ENCODE measurements around the gene CNKSR2.

Gene CNKSR2

DNA sequence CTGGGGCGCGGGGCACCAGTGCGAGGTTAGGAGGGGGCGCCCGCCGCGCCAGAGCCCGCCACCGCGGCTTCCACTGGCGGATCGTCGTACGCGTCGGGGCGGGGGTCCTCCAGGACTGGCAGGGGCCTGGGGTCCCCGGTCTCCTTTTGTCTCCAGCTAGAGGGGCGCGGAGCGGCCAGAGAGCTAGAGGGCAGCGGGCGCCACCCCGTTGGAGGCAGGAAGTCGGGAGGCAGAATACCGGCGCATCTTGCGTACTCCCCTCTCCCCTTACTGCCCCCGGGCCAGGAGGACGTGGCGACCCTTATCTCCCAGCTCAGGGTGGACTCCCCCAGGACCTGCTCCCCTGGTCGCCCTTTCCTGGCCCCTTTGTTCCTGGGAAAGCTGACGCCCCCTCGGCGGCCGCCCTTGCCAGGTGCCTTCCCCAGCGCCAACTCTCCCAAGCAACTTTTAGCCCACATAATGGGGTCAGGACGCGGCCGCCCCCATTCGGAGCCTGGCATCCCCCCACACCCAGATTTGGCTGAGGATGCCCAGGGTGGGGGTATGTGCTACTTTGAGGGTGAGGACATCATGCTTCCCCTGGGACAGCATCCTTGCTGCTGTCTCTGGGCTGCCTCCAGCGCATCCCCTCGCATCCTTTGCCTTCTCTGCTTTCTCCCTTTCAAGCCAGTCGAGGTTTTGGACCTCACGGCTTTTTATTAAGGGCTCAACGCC lies 933 bp downstream of the CNKSR2 start:
- DNase-seq = no peak
- no peaks in the 10 kb centered on the region for H3K4me1 ChIP-seq (ENCODE audit: low read length)
- TF ChIP-seq EZH2phosphoT487 (IDR thresholded peaks at IDR 0.05; ENCODE audit: low read length) (no peak), EZH2 (optimal IDR thresholded peaks at IDR 0.05; ENCODE audit: low read depth, low read length) (no peak)
- TF ChIP-seq, protein P1, sequence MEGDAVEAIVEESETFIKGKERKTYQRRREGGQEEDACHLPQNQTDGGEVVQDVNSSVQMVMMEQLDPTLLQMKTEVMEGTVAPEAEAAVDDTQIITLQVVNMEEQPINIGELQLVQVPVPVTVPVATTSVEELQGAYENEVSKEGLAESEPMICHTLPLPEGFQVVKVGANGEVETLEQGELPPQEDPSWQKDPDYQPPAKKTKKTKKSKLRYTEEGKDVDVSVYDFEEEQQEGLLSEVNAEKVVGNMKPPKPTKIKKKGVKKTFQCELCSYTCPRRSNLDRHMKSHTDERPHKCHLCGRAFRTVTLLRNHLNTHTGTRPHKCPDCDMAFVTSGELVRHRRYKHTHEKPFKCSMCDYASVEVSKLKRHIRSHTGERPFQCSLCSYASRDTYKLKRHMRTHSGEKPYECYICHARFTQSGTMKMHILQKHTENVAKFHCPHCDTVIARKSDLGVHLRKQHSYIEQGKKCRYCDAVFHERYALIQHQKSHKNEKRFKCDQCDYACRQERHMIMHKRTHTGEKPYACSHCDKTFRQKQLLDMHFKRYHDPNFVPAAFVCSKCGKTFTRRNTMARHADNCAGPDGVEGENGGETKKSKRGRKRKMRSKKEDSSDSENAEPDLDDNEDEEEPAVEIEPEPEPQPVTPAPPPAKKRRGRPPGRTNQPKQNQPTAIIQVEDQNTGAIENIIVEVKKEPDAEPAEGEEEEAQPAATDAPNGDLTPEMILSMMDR (IDR thresholded peaks at IDR 0.05; ENCODE audit: low read length) = no peak
- H3K4me2 ChIP-seq (ENCODE audit: low read depth, low read length) = peak overlapping the region; percentile 70
- H3K9me2 ChIP-seq (replicated peaks; ENCODE audit: insufficient read depth, low read length) = no peaks in the 10 kb centered on the region
- no peaks in the 10 kb centered on the region for H4K20me1 ChIP-seq (ENCODE audit: insufficient read depth, low read length)
- H3K36me3 ChIP-seq (replicated peaks; ENCODE audit: insufficient read depth, low read length) = no peaks in the 10 kb centered on the region
- H2AFZ ChIP-seq (ENCODE audit: low read length) = peak overlapping the region; percentile 51; the same call in 1 of the 2 replicates
- H3K9me3 ChIP-seq (replicated peaks; ENCODE audit: insufficient read depth, low read length) = no peaks in the 10 kb centered on the region
- peaks cover 4% of the 10 kb centered on the region; the same call in 1 of the 2 replicates for H3K79me2 ChIP-seq (ENCODE audit: low read length)
- H3K9ac ChIP-seq (ENCODE audit: low read length) = peak overlapping the region; percentile 69
- no peaks in the 10 kb centered on the region for H3F3A ChIP-seq (ENCODE audit: insufficient read depth, low read length)
- H3K27ac ChIP-seq (ENCODE audit: low read length) = peak overlapping the region; percentile 45; the same call in 1 of the 2 replicates
- no peaks in the 10 kb centered on the region for H3K27me3 ChIP-seq (replicated peaks; ENCODE audit: insufficient read depth, low read length)
- peak overlapping the region; percentile 76 for H3K4me3 ChIP-seq (ENCODE audit: low read length)

DNA sequence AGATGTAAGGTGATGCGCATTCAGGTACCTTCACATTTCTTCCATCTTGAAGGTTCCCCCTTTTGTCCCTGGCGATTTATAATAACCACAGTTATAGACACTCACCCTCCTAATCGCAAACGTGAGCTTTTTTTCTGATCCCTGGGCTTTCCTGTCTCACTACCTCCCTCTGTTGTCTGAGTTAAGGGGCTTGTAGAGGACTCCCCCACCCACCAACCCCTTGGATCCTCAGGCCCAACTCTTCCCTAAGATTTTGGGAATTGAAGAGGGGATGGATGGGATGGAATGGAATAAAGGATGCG lies 1.4 kb downstream of the CNKSR2 start:
- H3K36me3 ChIP-seq (replicated peaks; ENCODE audit: insufficient read depth, low read length) = no peaks in the 10 kb centered on the region
- H3K4me3 ChIP-seq (ENCODE audit: low read length) = peak overlapping the region; percentile 76; the same call in 1 of the 2 replicates
- H4K20me1 ChIP-seq (ENCODE audit: insufficient read depth, low read length) = no peaks in the 10 kb centered on the region
- no peaks in the 10 kb centered on the region for H3K9me2 ChIP-seq (replicated peaks; ENCODE audit: insufficient read depth, low read length)
- DNase-seq = no peak
- H3K4me2 ChIP-seq (ENCODE audit: low read depth, low read length) = peak overlapping the region; percentile 70; the same call in 1 of the 2 replicates
- H3K27me3 ChIP-seq (replicated peaks; ENCODE audit: insufficient read depth, low read length) = no peaks in the 10 kb centered on the region
- H3K9me3 ChIP-seq (replicated peaks; ENCODE audit: insufficient read depth, low read length) = no peaks in the 10 kb centered on the region
- no peak overlapping the region for H2AFZ ChIP-seq (ENCODE audit: low read length)
- no peak overlapping the region for H3K9ac ChIP-seq (ENCODE audit: low read length)
- H3K27ac ChIP-seq (ENCODE audit: low read length) = no peak overlapping the region
- TF ChIP-seq, protein P1 (IDR thresholded peaks at IDR 0.05; ENCODE audit: low read length) = no peak
- TF ChIP-seq EZH2phosphoT487 (IDR thresholded peaks at IDR 0.05; ENCODE audit: low read length) (no peak), EZH2 (optimal IDR thresholded peaks at IDR 0.05; ENCODE audit: low read depth, low read length) (no peak)
- no peaks in the 10 kb centered on the region for H3F3A ChIP-seq (ENCODE audit: insufficient read depth, low read length)
- no peaks in the 10 kb centered on the region for H3K4me1 ChIP-seq (ENCODE audit: low read length)
- H3K79me2 ChIP-seq (ENCODE audit: low read length) = peaks cover 4% of the 10 kb centered on the region; the same call in 1 of the 2 replicates

DNA sequence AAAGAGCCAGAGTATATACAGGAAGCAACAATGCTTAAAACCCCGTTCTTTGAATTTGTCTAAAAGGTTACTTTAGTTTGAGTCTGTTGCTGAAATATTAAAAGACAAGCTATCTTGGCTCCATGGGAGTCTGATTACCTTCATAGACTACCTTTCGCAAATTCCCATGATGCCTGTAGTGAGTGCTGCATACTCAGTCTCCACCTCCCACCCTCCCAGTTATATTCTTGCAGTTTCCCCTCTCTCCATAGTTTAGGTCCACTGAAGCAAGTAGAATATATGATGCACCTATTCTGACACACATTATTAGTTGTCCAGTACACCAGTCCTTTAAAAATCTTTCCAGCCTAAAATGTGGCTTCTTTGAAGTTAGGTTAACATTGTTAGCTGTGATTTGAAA lies 2.4 kb downstream of the CNKSR2 start:
- Histone ChIP-seq H3K4me2 (ENCODE audit: low read depth, low read length) (no peak overlapping the region), H3K9ac (ENCODE audit: low read length) (no peak overlapping the region), H3K27me3 (replicated peaks; ENCODE audit: insufficient read depth, low read length) (no peaks in the 10 kb centered on the region)

More for the DNA sequence above, 2.4 kb downstream of the CNKSR2 start:
- H2AFZ ChIP-seq (ENCODE audit: low read length) = no peak overlapping the region
- H4K20me1 ChIP-seq (ENCODE audit: insufficient read depth, low read length) = no peaks in the 10 kb centered on the region
- no peaks in the 10 kb centered on the region for H3K9me3 ChIP-seq (replicated peaks; ENCODE audit: insufficient read depth, low read length)
- H3K79me2 ChIP-seq (ENCODE audit: low read length) = peaks cover 4% of the 10 kb centered on the region; the same call in 1 of the 2 replicates
- no peaks in the 10 kb centered on the region for H3F3A ChIP-seq (ENCODE audit: insufficient read depth, low read length)
- no peaks in the 10 kb centered on the region for H3K4me1 ChIP-seq (ENCODE audit: low read length)
- TF ChIP-seq EZH2 (optimal IDR thresholded peaks at IDR 0.05; ENCODE audit: low read depth, low read length) (no peak), EZH2phosphoT487 (IDR thresholded peaks at IDR 0.05; ENCODE audit: low read length) (no peak)
- TF ChIP-seq, protein P1 (IDR thresholded peaks at IDR 0.05; ENCODE audit: low read length) = no peak
- DNase-seq = no peak
- no peaks in the 10 kb centered on the region for H3K36me3 ChIP-seq (replicated peaks; ENCODE audit: insufficient read depth, low read length)
- no peak overlapping the region for H3K4me3 ChIP-seq (ENCODE audit: low read length)
- no peak overlapping the region for H3K27ac ChIP-seq (ENCODE audit: low read length)
- no peaks in the 10 kb centered on the region for H3K9me2 ChIP-seq (replicated peaks; ENCODE audit: insufficient read depth, low read length)
